Measurements from ENCODE around the gene TBCE. TPM values are rescaled to one million over a fixed set of nuclear protein-coding genes. Genes with fewer than 3 reads are reported as not detected.

The TBCE gene
- total RNA-seq, 2 experiments from 2014 or later: 30.2 to 32.6 TPM

DNA sequence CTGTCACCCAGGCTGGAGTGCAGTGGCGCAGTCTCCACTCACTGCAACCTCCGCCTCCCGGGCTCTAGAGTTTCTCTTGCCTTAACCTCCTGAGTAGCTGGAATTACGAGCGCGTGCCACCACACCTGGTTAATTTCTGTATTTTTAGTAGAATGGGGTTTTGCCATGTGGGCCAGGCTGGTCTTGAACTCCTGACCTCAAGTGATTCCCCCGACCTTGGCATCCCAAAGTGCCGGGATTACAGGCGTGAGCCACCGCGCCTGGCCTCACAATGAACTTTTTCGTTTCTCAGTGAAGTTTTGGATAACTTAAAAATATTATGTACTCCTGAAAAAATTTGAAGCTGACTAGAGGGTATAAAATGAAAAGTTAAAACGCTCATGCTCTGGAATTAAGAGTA is 59.5 kb downstream of the TBCE start:
- Histone ChIP-seq H3K4me3 (ENCODE audit: low read depth, low read length, poor library complexity, severe bottlenecking) (no peak overlapping the region), H4K20me1 (ENCODE audit: insufficient read depth, low read length) (no peaks in the 10 kb centered on the region), H3K79me2 (ENCODE audit: insufficient read depth, low read depth, low read length) (no peaks in the 10 kb centered on the region), H3K27ac (ENCODE audit: low read depth, low read length, poor library complexity, severe bottlenecking) (no peak overlapping the region), H3K36me3 (ENCODE audit: insufficient read depth, low read length) (no peaks in the 10 kb centered on the region), H3K4me2 (ENCODE audit: low read length) (no peak overlapping the region), H2AFZ (ENCODE audit: low read length) (no peak overlapping the region), H3K9me3 (ENCODE audit: low read length) (no peaks in the 10 kb centered on the region), H3K9me2 (ENCODE audit: insufficient read depth, low read length) (no peaks in the 10 kb centered on the region), H3K4me1 (ENCODE audit: insufficient read depth, low read length, poor library complexity, severe bottlenecking) (no peaks in the 10 kb centered on the region)
- no peak for TF ChIP-seq EZH2phosphoT487 (IDR thresholded peaks at IDR 0.05; ENCODE audit: borderline replicate concordance, low read depth, low read length)
- TF ChIP-seq, protein P1, sequence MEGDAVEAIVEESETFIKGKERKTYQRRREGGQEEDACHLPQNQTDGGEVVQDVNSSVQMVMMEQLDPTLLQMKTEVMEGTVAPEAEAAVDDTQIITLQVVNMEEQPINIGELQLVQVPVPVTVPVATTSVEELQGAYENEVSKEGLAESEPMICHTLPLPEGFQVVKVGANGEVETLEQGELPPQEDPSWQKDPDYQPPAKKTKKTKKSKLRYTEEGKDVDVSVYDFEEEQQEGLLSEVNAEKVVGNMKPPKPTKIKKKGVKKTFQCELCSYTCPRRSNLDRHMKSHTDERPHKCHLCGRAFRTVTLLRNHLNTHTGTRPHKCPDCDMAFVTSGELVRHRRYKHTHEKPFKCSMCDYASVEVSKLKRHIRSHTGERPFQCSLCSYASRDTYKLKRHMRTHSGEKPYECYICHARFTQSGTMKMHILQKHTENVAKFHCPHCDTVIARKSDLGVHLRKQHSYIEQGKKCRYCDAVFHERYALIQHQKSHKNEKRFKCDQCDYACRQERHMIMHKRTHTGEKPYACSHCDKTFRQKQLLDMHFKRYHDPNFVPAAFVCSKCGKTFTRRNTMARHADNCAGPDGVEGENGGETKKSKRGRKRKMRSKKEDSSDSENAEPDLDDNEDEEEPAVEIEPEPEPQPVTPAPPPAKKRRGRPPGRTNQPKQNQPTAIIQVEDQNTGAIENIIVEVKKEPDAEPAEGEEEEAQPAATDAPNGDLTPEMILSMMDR (conservative IDR thresholded peaks at IDR 0.05; ENCODE audit: low read length): no peak
- CTCF ChIA-PET (ENCODE audit: unreplicated experiment): no interaction called here
- no TSS peak for BruUV-seq (replicated peaks)
- POLR2A ChIA-PET: interaction anchor here (0.7 to 0.8 kb wide), 2 partner anchors 27 to 47 kb away, joined by 3 read pairs; no protein-coding TSS in a partner anchor
- no peak for DNase-seq (ENCODE audit: low spot score)
- intact Hi-C loops (cut with micrococcal nuclease; ENCODE audit: unreplicated experiment): no loop called here

DNA sequence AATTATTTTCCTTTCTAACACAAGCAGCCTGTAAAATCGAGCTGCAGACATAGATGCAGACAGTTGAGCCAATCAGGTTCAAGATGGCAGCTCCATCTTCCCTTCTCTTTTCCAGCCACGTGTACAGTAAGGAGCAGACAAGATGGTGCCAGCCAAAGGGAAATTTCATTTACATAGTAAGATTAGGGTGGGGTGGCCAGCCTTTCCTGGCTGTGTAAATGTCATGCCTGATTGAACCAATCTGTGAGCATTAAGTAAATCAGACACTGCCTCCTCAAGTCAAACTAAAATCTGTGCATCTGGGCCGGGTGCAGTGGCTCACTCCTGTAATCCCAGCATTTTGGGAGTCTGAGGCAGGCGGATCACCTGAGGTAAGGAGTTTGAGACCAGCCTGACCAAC is 60.2 kb downstream of the TBCE start:
- no peaks in the 10 kb centered on the region for H3K36me3 ChIP-seq (ENCODE audit: insufficient read depth, low read length)
- intact Hi-C loops (cut with micrococcal nuclease; ENCODE audit: unreplicated experiment): no loop called here
- H3K27ac ChIP-seq (ENCODE audit: low read depth, low read length, poor library complexity, severe bottlenecking): no peak overlapping the region
- H3K79me2 ChIP-seq (ENCODE audit: insufficient read depth, low read depth, low read length): no peaks in the 10 kb centered on the region
- POLR2A ChIA-PET: interaction anchor here (0.8 kb wide), 1 partner anchor 46 kb away, joined by 3 read pairs; no protein-coding TSS in a partner anchor
- H3K4me2 ChIP-seq (ENCODE audit: low read length): no peak overlapping the region
- CTCF ChIA-PET (ENCODE audit: unreplicated experiment): no interaction called here
- H3K9me3 ChIP-seq (ENCODE audit: low read length): no peaks in the 10 kb centered on the region
- no peaks in the 10 kb centered on the region for H4K20me1 ChIP-seq (ENCODE audit: insufficient read depth, low read length)
- BruUV-seq (replicated peaks): no TSS peak
- DNase-seq (ENCODE audit: low spot score): no peak
- no peak for TF ChIP-seq EZH2phosphoT487 (IDR thresholded peaks at IDR 0.05; ENCODE audit: borderline replicate concordance, low read depth, low read length)
- TF ChIP-seq, protein P1 (conservative IDR thresholded peaks at IDR 0.05; ENCODE audit: low read length): no peak
- H3K4me1 ChIP-seq (ENCODE audit: insufficient read depth, low read length, poor library complexity, severe bottlenecking): no peaks in the 10 kb centered on the region
- no peak overlapping the region for H3K4me3 ChIP-seq (ENCODE audit: low read depth, low read length, poor library complexity, severe bottlenecking)
- no peaks in the 10 kb centered on the region for H3K9me2 ChIP-seq (ENCODE audit: insufficient read depth, low read length)
- no peak overlapping the region for H2AFZ ChIP-seq (ENCODE audit: low read length)

DNA sequence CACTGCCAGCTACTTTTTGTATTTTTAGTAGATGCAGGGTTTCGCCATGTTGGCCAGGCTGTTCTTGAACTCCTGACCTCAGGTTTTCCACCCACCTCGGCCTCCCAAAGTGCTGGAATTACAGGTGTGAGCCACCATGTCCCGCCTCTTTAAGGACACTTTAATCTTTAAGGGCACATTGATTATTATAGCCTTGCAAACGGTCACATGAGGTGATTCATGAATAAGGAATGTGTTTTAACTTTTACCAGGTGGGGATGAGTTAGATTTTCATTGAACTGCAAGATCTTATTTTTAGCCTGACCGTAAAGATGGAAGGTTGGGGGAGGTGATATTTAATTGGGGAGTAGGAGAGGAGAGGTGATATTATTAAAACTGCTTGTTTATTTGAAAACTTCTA is 61.9 kb downstream of the TBCE start:
- BruUV-seq (replicated peaks): no TSS peak

More for the DNA sequence above, 61.9 kb downstream of the TBCE start:
- no peak overlapping the region for H2AFZ ChIP-seq (ENCODE audit: low read length)
- ChIA-PET CTCF (ENCODE audit: unreplicated experiment) (no interaction called here), POLR2A (interaction anchor here (0.7 kb wide), 1 partner anchor 130 kb away, joined by 4 read pairs; no protein-coding TSS in a partner anchor)
- H3K9me3 ChIP-seq (ENCODE audit: low read length): no peaks in the 10 kb centered on the region
- no peak overlapping the region for H3K4me2 ChIP-seq (ENCODE audit: low read length)
- TF ChIP-seq EZH2phosphoT487 (IDR thresholded peaks at IDR 0.05; ENCODE audit: borderline replicate concordance, low read depth, low read length): no peak
- TF ChIP-seq, protein P1 (conservative IDR thresholded peaks at IDR 0.05; ENCODE audit: low read length): no peak
- no peaks in the 10 kb centered on the region for H3K4me1 ChIP-seq (ENCODE audit: insufficient read depth, low read length, poor library complexity, severe bottlenecking)
- H3K79me2 ChIP-seq (ENCODE audit: insufficient read depth, low read depth, low read length): no peaks in the 10 kb centered on the region
- H3K36me3 ChIP-seq (ENCODE audit: insufficient read depth, low read length): peaks cover 3% of the 10 kb centered on the region; the same call in 1 of the 2 replicates
- no peak overlapping the region for H3K4me3 ChIP-seq (ENCODE audit: low read depth, low read length, poor library complexity, severe bottlenecking)
- no peaks in the 10 kb centered on the region for H4K20me1 ChIP-seq (ENCODE audit: insufficient read depth, low read length)
- no peak overlapping the region for H3K27ac ChIP-seq (ENCODE audit: low read depth, low read length, poor library complexity, severe bottlenecking)
- no peak for DNase-seq (ENCODE audit: low spot score)
- H3K9me2 ChIP-seq (ENCODE audit: insufficient read depth, low read length): no peaks in the 10 kb centered on the region
- intact Hi-C loops (cut with micrococcal nuclease; ENCODE audit: unreplicated experiment): no loop called here

Measured in OCI-LY7 (cell line).